ENCODE data around the gene HORMAD2.
"Not testable (repeated sequence)": the region's sequence is repeated elsewhere in the genome, so short reads cannot be mapped to it uniquely, and the experiment has no call there.

HORMAD2 gene

DNA sequence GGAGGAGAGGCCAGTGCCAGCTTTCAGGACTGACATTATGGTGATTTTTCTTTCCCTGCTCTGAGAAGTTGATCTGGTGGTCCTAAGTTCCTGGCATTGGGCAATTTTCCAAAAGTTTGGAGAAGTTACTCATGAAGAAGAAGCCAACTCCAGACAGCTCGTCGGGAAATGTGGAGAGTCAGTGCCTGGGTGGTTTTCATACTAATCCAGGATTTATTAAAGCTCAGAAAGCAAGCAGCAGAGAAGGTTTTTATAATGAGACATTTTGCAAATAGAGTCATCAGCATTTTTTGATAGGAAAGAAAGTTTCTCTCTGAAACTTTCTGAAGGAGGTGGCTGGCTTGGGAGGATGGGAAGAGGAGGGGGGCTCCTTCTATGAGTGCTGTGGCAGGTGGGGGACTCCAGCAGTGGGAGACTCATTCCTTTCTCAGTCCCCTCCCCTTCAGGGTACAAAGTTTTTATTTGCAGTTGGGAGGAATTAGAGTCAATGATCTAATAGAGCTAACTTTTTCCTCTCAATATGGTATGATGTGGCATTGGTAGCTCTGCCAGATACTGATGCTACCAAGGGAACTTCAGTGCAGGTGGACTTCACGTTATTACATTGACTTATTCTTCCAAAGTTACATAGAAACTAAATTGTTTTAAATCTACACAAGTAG, 110.9 kb downstream of the HORMAD2 start:
- no peak for DNase-seq (ENCODE audit: low read depth in 2 of 2)

DNA sequence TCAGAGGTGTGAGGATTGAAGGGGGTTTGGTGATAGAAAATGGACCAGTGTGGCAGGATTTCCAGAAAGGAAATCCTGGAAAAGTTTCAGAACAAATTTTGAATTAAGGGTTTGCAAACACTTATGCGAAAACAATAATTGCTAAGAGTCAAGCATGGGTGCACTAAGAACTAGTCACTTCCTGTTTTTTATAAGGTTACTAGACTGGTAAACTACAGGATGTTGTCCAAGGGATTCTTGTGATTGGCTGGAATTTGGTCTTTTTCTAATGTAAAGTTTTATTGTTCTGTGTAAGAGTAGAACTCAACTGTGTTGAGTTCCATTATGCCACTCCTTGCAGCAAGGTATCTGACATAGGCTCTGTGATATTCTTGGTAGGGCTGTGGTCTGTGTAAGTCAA, 112.2 kb downstream of the HORMAD2 start:
- DNase-seq (ENCODE audit: low read depth in 2 of 2): no peak

DNA sequence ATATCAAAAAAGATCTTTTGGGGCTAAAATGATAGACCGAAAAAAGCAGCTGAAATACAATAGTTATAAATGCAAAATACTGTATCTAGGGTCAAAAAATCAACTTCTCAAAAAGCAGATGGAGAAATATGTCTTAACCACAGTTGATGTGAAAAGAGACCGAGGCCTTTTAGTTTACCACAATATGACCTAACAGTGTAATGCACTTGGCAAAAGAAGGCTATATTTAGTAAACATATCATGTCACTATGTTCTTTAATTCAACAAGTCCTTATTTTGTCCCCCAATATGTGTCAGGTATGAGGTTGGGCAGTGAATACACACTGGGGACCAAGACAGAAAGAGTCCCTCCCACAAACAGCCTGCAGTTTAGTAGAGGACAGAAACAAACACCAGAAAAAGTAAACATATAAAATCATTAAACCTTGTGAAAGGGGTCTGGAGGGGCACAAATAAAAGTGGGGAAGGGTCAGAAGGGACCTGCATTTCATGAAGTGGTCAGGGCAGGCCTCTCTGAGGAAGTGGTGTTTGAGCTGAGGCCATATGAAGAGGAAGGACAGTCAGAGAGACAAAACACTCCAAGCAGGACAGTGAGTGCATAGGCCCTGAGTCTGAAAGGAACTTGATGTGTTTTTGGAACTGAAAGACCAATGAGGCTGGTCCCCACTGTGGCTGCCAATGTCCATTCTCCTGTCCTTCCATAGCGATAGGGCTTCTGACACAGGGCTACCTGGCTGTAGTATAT, 112.9 kb downstream of the HORMAD2 start:
- no peak for DNase-seq (ENCODE audit: low read depth in 2 of 2)

DNA sequence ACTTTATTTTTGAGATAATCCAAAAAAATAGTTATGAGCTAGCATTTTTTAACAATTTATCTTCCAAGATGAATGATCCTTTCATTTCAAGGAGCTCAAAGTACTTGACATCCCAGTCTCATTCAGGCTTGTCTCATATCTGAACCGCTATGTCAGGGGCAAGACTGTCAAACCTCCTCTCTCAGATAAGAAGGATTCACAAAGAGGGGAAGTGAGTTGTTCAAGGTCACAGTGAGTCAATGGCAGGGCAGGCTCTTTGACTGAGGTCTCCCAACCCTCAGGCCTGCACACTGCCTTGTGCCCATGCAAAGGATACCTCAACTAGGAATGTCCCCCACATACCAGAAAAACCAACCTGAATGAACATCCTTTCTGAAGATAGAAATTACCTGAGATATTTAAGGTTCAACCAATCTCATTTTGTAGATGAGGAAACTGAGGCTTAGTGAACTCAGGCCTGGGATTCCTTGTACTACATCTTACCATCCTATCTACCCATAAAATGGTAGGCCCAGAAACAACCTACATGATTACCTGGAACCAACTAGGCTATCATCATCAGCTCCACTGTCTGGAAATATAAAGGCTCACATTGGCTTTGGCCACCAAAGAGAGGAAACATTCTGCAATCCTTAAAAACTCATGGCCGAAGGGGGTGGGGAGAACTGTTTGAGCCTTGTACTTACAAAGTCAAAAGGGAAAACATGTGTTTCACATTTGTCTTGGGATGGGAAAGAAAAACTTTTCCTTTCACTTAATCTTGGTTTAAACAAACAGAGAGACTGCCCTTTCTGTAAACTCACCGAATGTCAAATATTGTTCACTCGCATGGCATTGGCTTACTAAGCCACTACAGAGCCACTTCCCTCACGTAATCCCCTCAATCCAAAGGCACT, 115.2 kb downstream of the HORMAD2 start:
- no peak for DNase-seq (ENCODE audit: low read depth in 2 of 2)

DNA sequence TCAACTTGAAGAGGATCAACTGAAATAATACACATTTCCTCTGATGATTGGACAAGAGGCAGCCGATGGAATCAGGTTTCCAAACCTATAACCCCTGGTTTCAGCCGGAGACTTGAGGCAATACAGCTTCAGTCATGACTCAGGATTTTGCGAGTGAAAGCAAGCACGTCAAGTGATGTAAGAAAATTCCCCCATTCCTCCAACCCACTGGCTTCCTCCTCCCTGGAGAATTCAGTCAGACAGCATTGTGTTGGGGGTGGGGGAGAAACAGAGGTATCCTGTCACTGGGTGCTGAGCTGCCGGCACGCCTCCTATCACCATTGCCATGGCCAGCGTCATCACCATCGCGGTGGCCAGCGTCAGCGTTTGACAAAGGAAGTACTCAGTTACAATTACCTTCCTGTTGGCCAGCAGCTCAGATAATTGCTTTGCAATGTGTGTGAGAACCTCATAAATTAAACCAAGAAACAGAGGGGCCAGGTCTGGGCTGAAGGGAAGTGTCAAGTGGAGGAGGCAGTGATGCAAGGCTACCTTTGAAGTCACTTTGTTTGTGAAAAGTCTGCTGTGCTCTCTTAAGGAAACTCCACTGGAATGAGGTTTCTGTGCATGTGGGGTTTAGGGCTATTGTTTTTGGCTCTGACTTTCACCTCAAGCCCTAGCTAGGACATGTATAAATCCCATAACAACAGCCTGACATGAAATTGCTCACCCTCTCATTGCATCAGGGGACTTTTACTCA, 116.0 kb downstream of the HORMAD2 start:
- DNase-seq (ENCODE audit: low read depth in 2 of 2): peak; percentile 28 to 34

DNA sequence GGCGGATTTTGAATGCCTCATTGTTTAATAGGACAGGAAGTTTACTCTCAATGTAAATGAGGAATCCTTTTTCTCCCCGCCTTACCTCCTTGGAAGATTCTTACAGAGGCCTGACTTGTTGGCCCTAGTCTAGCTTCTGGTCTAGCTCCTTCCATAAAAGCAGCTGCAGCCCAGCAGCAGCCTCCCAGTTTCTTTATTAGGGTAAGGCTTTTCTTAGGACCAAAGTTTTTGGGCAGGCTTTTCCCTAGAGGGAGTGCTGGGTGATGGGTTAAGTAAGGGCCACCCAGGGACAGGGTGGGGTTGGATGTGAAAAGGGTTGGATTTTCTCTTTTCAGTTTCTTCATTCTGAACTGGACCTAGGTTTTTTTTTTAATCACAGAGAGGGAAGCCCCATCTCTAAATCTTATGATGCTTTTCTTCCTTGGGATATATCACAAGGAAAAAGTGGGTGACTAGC, 116.6 kb downstream of the HORMAD2 start:
- DNase-seq (ENCODE audit: low read depth in 2 of 2): no peak

DNA sequence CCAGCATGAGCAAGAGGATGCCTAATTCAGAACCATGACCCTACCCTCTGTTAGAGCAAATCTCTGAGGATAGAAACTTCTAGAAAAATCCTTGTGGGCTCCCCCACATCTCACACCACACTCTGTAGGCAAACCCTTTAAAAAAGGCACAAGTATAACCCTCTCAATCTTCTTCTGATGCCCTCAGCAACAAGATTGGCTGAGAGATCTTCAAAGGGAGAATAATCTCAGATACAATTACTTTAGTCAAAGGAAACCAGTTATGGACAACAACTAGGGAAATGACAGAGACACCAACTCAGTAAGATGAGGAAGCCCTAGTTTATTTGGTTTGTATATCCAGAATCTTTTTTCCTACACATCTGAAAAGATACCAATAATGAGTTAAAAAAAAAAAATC, 117.1 kb downstream of the HORMAD2 start:
- DNase-seq (ENCODE audit: low read depth in 2 of 2): no peak

DNA sequence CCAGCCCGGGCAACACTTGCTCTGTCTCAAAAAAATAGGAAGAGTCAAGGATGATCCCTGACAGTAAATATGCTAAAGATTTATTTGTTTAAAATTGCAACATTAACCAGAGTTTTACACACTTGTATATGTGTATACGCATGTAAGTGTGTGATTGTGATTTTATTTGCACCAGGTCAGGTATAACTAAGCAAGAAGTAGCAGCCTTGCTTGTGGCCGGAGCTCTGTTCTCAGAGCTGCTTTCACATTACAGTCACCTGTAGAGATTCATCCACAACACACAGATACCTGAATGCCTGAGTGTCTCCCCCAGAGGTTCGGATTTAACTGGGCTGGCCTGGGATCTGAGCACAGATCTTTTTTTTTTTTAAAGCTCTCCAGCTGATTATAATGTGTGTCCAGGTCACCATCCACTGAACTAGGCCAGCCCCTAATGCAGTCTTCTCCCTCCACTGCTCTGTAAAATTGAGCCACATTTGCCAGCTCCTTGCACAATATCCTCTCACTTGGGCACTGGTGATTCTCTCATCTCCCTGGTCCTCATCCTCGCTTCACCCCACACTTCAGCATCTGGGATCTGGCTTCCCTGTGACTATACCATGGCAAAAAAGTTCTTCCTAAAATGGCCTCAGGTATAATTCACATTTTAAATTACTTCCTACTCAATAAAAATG, 118.0 kb downstream of the HORMAD2 start:
- no peak for DNase-seq (ENCODE audit: low read depth in 2 of 2)

DNA sequence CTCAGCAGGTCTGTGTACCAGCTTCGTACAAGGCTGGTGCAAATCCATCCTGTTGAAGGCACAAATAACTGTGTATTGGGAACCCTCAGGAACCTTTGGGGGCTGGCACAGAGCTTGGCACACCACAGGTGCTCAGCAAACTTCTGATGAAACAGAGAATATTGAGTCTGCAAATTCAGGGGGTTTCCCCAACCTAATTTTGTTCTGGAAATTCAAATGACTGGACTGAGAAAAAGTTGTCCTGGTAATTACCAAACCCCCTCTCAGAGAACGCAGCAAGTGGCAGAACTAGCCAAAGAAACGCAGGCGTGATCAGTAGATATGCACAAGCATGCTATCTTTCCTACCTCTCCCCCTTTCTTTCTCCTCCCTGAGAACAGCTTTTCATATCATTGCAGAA, 118.7 kb downstream of the HORMAD2 start:
- DNase-seq (ENCODE audit: low read depth in 2 of 2): no peak

DNA sequence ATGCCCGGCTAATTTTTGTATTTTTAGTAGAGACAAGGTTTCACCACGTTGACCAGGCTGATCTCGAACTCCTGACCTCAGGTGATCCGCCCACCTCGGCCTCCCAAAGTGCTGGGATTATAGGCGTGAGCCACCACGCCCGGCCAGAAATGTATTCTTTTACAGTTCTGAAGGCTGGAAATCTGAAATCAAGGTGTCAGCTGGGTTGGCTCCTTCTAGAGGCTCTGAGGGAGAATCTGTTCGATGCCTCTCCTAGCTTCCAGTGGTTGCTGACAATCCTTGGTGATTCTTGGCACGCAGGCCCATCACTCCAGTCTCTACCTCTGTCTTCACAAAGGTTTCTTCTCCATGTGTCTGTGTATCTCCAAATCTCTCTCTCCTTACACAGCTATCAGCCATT, 120.6 kb downstream of the HORMAD2 start:
- not testable (repeated sequence) for DNase-seq (ENCODE audit: low read depth in 2 of 2)

DNA sequence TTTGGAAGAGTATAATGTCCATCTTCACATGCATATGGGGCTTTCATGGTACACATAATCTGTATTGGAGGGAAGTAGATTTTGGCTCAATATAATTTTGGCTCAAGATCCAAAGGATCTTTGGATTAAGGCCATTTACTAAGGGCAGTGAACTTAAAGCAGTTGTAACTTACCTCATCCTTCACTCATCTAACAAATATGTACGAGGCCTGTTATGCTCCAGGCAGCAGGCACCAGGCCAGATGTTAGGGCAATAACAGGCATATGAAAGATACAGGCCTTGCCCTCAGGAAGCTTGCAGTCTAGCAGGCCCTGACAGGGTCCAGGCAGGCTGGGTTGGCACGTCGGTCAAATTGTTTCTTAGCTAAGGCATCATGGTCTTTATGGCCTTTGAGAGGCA, 121.7 kb downstream of the HORMAD2 start:
- no peak for DNase-seq (ENCODE audit: low read depth in 2 of 2)

DNA sequence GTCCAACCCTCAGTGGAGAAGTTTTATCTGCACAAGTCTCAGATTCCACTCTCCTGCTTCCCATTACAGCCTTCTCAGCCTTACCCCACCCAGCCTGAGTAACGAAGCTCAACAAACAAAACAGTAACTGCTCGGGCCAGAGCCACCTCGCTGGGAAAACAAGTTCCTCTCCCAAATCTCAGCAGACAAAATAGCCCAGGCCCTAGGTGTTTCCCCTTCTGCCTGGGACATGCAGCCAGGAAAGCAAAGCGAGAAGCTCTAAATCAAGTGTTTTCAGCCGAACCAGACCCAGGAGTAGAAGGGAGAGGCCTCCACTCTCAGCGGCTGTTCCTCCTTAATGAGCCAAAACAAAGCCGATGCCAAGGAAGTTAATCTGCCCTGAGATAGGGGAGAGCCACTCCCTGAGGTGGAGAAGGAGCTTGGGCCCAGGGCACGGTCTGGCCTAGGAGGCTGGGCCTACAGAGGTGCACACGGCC, 122.3 kb downstream of the HORMAD2 start:
- no peak for DNase-seq (ENCODE audit: low read depth in 2 of 2)

DNA sequence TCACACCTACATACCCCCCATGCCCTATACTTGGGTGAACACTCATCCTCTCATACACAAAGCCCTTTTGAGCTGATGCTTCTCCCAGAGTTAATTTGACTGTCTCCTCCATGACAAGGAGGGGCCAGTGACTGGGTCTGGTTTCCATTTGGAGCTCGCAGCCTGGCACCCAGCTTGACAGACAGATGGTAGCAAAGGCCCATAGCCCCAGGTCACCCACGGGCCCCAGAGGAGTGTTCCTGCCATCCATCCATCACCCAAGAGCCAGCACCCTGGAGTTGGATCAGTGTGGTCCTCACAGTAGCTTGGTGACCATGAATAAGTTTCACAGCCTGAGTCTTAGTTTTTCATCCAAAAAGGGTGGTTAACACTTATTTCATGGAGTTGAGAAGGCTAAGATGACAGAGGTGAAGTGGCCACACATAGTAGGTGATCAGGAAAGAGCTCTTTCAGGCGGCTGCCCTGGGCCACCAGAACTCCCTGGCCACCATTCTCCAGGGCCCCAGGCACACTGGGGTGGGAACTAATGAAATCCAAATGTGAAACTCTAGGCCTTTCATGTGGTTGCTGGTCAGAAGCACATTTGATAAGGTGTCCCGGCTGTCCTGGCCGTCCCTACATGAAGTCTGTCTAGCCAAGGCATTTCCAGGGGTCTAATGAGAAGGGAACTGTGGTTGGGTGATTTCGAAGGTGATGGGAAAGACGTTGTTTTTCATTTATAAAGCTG, 123.9 kb downstream of the HORMAD2 start:
- DNase-seq (ENCODE audit: low read depth in 2 of 2): no peak

DNA sequence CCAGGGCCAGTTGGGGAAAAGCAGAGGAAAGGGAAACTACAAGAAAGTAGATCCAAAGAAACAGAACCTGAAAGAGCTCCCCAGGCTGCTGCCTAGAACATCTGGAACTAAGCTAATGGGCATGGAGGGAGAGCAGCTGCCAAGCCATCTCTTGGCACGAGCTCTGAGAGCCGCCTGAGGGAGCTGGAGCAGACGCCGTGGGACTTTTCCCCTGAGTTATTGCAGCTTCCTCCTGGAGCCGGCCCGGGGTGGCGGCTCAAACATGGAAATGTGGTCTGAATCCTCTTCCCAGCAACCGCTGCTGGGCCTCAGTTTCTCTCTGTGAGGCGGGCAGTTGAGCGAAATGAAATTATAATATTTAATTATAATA, 124.5 kb downstream of the HORMAD2 start:
- no peak for DNase-seq (ENCODE audit: low read depth in 2 of 2)

DNA sequence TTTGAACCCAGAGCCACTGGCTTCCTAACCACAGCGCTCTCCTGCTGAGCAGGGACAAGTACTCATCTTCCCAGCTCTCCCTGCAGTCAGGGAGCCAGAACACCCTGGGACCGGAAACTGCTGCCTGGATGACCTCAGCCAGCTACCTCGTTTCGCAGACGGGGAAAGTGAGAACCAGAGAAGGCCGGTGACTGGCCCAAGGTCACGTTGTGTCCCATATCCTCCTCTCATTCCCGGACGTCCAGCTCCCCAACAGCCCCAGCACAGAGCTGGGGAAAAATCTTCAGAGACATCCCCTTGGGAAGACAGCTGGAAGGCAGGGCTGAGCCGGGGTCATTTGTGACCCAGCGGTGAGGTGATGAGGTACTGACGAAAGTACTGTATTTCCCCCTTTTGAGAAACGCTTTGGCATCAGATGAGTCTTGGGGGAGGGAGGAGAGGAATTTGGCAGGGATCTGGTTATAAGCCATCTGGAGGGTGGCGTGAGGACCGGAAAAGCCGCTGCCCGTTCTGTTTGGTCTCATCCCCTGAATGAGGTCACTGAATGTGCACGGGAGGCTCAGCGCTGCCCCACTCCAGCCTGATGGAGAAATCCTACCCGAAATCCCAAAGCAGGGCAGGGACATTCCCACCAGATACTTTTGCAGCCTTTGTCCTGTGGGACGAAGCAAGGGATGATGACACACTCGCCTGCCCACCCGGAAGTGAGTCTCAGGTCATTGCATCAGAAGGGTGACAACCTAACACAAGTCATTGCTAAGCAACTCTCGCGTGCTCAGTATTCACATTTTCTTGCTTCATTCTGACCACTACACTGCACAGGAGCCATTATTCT, 125.2 kb downstream of the HORMAD2 start:
- no peak for DNase-seq (ENCODE audit: low read depth in 2 of 2)

DNA sequence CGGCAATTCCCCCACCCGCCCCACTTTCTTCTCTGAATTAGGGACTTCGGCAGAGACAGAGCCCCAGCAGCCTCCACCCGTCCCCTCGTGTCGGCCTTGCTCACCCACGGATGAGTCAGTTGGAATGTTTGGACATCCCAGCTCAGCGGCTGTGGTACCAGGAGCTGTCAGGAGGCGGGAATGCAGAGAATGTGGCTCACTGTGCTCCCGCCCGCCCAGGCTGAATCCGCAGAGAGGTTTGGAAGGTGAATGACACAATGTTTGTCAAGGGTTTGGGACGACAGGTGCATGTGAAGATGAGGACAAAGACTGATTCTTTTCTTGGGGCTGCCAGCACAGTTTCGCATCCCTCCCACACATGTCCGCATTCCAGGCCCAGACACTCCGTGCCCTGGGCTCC, 126.7 kb downstream of the HORMAD2 start:
- DNase-seq (ENCODE audit: low read depth in 2 of 2): no peak

DNA sequence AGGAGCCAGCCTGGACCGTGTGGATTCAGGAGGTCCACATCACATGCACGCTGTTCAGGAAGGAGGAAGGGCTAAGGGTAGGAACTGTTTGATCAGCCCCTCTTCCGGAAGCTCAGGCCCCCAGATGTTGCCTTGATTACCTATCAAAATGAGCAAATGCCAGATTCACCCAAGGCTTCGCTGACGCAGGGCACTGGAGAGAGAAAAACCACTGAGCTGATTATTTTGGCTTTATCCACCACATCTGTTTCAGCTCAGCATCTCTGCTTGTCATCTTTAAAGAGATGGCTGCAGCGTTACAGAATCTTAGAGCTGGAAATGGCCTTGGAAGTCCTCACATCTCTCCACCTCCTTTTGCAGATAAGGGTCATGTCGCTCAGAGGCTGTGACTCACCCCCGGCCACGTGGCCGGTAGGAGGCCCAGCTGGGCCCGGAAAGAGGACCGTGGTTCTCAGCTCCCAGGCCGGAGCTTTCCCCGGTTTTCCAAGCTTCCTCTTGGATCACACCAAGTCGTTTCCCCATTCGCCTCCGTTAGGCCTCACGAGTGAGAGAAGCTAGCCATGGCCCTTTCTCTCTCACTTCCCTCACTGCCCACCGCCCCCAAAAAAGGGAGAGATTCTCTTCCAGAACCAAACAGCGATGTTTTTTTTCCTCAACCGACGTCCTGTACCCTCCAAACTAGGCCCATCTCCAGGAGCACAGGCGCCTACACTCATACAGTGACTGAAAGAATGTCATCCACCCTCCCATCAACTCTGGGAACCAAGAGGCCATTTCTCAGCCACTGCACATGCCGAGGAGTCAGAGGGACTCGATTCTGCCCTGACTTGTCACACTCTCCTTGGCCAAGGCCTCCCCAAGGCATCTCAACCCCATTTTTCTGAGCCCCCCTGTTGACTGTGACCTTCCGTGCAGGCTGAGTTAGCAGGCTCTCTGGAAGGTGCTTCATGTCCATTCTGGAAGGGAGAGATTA, 128.7 kb downstream of the HORMAD2 start:
- no peak for DNase-seq (ENCODE audit: low read depth in 2 of 2)

DNA sequence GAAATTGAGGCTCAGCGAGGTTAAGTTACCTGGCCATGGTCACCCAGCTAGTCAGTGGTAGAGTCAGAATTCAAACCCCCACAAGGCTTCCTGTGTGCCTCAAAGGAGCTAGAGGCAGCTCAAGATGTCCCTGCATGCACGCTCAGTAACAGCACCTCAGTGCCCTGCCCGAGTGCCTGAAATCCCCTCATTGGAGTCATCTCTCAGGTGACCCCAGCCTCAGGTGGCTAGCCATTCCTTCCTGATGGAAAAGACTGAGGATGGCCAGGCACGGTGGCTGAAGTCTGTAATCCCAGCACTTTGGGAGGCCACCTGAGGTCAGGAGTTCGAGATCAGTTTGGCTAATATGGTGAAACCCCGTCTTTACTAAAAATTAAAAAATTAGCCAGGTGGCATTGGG, 129.4 kb downstream of the HORMAD2 start:
- DNase-seq (ENCODE audit: low read depth in 2 of 2): no peak
